Measurements from ENCODE around the gene BSG.

GRCh38 chr19:536881-537404, 35.5 kb upstream of the BSG start:
- TF ChIP-seq CTCF (IDR thresholded peaks at IDR 0.05) (no peak), POLR2A (IDR thresholded peaks at IDR 0.05) (no peak)

All from breast epithelium (tissue), 3 donors.